Measurements from ENCODE around the gene ASCC1. TPM values are rescaled to one million over a fixed set of nuclear protein-coding genes. Genes with fewer than 3 reads are reported as not detected.

Gene ASCC1
- polyA plus RNA-seq, 1 experiment: 18.5 TPM

DNA sequence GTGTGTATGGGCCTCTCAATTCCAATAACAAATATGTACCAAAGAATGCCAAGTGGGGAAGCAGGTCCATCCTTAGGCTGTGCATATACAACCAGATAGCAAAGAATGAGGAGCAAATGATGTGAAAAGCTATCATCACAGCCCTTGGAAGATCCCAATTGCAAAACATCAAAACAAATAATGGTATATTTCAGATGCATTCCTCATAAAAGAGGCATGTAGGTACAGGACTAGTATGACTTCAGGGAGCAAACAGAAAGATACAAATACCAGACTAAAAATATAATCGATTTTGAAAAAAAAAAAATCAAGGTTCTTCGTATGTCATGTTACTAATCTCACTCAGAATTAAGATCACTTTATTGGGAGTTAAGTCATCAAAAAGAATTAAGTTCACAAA lies 109.2 kb downstream of the ASCC1 start:
- H3K27me3 ChIP-seq (ENCODE audit: control insufficient read depth, insufficient read depth, low read length): no peaks in the 10 kb centered on the region
- no peak overlapping the region for H3K4me3 ChIP-seq (ENCODE audit: low read depth, low read length)
- ChIA-PET POLR2A (no interaction called here), CTCF (interaction anchor here (2.9 kb wide), 1 partner anchor 19 kb away, joined by 12 read pairs; no protein-coding TSS in a partner anchor)
- TF ChIP-seq, protein P1, sequence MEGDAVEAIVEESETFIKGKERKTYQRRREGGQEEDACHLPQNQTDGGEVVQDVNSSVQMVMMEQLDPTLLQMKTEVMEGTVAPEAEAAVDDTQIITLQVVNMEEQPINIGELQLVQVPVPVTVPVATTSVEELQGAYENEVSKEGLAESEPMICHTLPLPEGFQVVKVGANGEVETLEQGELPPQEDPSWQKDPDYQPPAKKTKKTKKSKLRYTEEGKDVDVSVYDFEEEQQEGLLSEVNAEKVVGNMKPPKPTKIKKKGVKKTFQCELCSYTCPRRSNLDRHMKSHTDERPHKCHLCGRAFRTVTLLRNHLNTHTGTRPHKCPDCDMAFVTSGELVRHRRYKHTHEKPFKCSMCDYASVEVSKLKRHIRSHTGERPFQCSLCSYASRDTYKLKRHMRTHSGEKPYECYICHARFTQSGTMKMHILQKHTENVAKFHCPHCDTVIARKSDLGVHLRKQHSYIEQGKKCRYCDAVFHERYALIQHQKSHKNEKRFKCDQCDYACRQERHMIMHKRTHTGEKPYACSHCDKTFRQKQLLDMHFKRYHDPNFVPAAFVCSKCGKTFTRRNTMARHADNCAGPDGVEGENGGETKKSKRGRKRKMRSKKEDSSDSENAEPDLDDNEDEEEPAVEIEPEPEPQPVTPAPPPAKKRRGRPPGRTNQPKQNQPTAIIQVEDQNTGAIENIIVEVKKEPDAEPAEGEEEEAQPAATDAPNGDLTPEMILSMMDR (IDR thresholded peaks at IDR 0.05; ENCODE audit: insufficient read depth, low read depth, low read length): no peak
- DNase-seq (ENCODE audit: low read depth): no peak
- H3K36me3 ChIP-seq (ENCODE audit: control insufficient read depth, insufficient read depth, low read length): no peaks in the 10 kb centered on the region; the same call in 1 of the 2 replicates

DNA sequence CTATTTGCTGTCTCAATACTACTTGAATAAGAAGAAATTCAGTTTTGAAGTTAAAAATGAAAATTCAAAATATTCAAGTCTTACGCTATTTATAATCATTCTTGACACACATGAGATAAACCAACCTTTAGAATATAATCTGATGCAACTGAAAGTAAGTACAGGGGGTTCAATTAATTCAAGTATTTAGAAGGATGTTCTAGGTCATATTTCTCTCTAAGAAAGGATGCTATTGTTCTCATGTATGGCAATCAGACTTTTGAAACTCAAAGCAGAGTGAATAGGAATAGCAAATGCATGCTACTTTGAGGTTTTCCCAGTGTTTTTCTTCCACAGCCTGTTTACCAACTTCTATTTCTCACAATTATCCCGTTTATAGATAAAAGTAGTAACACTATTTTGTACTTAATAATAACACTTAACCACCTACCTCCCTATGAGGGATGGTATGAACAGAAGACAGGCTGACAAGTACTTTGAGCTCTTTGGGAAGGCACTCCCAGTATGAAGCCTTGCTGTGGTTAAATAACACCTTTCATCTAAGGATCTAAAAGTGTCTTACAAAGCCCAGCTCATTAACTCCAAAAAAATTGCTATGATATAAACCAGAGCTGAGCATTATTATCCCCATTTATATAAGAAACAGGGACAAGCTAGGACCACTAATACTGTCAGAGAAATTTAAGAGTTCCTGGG lies 109.8 kb downstream of the ASCC1 start:
- TF ChIP-seq, protein P1 (IDR thresholded peaks at IDR 0.05; ENCODE audit: insufficient read depth, low read depth, low read length): no peak
- Histone ChIP-seq H3K36me3 (ENCODE audit: control insufficient read depth, insufficient read depth, low read length) (no peaks in the 10 kb centered on the region; the same call in 1 of the 2 replicates), H3K4me3 (ENCODE audit: low read depth, low read length) (no peak overlapping the region), H3K27me3 (ENCODE audit: control insufficient read depth, insufficient read depth, low read length) (no peaks in the 10 kb centered on the region)
- CTCF ChIA-PET: interaction anchor here (2.9 kb wide), 1 partner anchor 20 kb away, joined by 12 read pairs; no protein-coding TSS in a partner anchor
- no peak for DNase-seq (ENCODE audit: low read depth)
- POLR2A ChIA-PET: no interaction called here

DNA sequence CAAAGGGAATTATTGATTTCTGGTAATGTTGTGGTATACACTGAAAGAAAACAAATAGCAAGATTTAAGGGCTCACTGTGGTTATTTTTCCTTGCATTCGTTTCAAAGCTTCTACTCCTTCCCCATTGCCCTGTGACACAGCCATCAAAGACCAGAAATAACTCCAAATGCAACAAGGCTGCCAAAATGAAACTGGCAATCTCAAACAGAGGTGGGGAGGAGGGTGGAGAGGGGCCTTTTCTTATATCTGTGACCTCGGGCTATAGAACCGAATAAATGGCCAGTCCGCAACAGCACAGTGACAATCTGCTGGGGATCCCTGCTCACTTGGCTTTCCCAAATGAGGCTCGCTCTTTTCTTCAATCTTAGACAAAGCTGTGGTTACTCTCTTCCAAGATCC lies 110.4 kb downstream of the ASCC1 start:
- no peaks in the 10 kb centered on the region for H3K27me3 ChIP-seq (ENCODE audit: control insufficient read depth, insufficient read depth, low read length)
- TF ChIP-seq, protein P1 (IDR thresholded peaks at IDR 0.05; ENCODE audit: insufficient read depth, low read depth, low read length): no peak
- ChIA-PET CTCF (no interaction called here), POLR2A (no interaction called here)
- H3K4me3 ChIP-seq (ENCODE audit: low read depth, low read length): no peak overlapping the region
- H3K36me3 ChIP-seq (ENCODE audit: control insufficient read depth, insufficient read depth, low read length): no peaks in the 10 kb centered on the region; the same call in 1 of the 2 replicates
- DNase-seq (ENCODE audit: low read depth): no peak

DNA sequence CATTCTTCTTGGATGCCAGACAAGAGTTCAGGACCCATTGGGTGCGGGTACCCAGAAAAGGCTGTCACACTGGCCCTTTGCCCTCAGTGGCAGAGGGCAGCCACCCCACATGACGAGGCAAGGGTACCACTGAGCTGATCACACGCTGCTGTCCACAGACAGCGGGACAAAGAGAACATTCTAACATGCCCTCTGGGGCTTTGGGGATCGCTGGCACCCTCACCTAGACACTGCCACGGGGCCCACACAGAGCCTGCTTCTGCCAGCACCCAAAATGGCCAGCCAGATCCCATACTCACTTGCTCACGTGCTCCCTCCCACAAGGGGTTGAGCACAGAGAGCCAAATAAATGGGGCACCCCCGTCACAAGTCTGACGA lies 111.0 kb downstream of the ASCC1 start:
- ChIA-PET CTCF (no interaction called here), POLR2A (no interaction called here)
- no peaks in the 10 kb centered on the region for H3K27me3 ChIP-seq (ENCODE audit: control insufficient read depth, insufficient read depth, low read length)
- TF ChIP-seq, protein P1 (IDR thresholded peaks at IDR 0.05; ENCODE audit: insufficient read depth, low read depth, low read length): no peak
- H3K36me3 ChIP-seq (ENCODE audit: control insufficient read depth, insufficient read depth, low read length): no peaks in the 10 kb centered on the region; the same call in 1 of the 2 replicates
- no peak overlapping the region for H3K4me3 ChIP-seq (ENCODE audit: low read depth, low read length)
- no peak for DNase-seq (ENCODE audit: low read depth)

DNA sequence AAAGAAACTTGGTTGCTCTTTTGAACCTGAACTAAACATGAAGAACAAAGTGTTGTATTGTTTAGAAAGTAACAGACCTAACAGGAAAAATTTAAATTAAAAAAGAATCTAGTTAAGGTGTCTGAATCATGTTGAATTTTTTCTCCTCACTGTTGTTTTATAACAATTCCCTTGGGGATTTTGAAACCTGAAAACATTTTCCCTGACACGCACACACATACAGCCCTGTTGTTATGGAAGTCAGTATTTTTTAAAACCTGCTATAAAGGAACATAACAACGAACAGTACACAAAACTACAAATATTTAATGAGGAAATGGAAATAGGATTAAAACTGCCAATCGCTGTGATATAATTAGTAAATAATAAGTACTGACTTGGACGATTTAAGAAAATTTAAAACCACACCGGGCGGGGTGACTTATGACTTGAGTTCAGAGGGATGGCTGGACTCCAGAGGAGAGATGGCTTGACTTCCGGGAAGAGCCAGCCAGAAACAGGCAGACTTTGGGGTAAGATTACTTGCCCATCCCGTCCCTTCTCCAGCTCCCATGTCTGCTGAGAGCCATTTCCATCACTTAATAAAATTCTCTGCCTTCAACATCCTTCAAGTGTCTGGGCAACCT lies 111.5 kb downstream of the ASCC1 start:
- H3K27me3 ChIP-seq (ENCODE audit: control insufficient read depth, insufficient read depth, low read length): no peaks in the 10 kb centered on the region
- POLR2A ChIA-PET: no interaction called here
- no peak for DNase-seq (ENCODE audit: low read depth)
- CTCF ChIA-PET: no interaction called here
- TF ChIP-seq, protein P1 (IDR thresholded peaks at IDR 0.05; ENCODE audit: insufficient read depth, low read depth, low read length): no peak
- no peak overlapping the region for H3K4me3 ChIP-seq (ENCODE audit: low read depth, low read length)
- no peaks in the 10 kb centered on the region; the same call in 1 of the 2 replicates for H3K36me3 ChIP-seq (ENCODE audit: control insufficient read depth, insufficient read depth, low read length)

Measured in BJ (cell line).